KMS-11 (cell line): ENCODE measurements around the gene NUP188.

Source experiments
- H2AFZ ChIP-seq: fragments of 200-600 bp; sonication (generic); 2 replicates; pipeline ENCODE4 v1.6.1; 2016; ENCODE audit warnings: antibody characterized with exemption, mixed run types, low read depth
- H3K27ac ChIP-seq: fragments of 200-600 bp; sonication (generic); 2 replicates; pipeline ENCODE4 v1.6.1; 2016; ENCODE audit warnings: mild to moderate bottlenecking, mixed run types
- H3K27me3 ChIP-seq: fragments of 200-600 bp; sonication (generic); 2 replicates; pipeline ENCODE4 v1.6.1; 2017; ENCODE audit warnings: mild to moderate bottlenecking, low read depth, mixed run types, moderate library complexity; ENCODE audit not compliant: insufficient read depth
- H3K36me3 ChIP-seq: fragments of 200-600 bp; sonication (generic); 2 replicates; pipeline ENCODE4 v1.6.1; 2017; ENCODE audit warnings: mild to moderate bottlenecking, mixed run types; ENCODE audit not compliant: insufficient read depth
- H3K4me1 ChIP-seq: fragments of 200-600 bp; sonication (generic); 2 replicates; pipeline ENCODE4 v1.6.1; 2016; ENCODE audit warnings: mild to moderate bottlenecking, low read depth, mixed run types; ENCODE audit not compliant: poor library complexity, severe bottlenecking
- H3K4me2 ChIP-seq: fragments of 200-600 bp; sonication (generic); 2 replicates; pipeline ENCODE4 v1.7.0; 2016; ENCODE audit warnings: mild to moderate bottlenecking, mixed run types
- H3K4me3 ChIP-seq: fragments of 200-600 bp; sonication (generic); IDR thresholded peaks from 2 replicates; pipeline ENCODE4 v1.6.1; 2017; ENCODE audit warnings: low read depth, low read length, mixed read lengths; ENCODE audit not compliant: insufficient read depth
- H3K79me2 ChIP-seq: fragments of 200-600 bp; sonication (generic); 2 replicates; pipeline ENCODE4 v1.6.1; 2016; ENCODE audit warnings: low read depth, mixed run types; ENCODE audit not compliant: insufficient read depth
- H3K9ac ChIP-seq: fragments of 200-600 bp; sonication (generic); 2 replicates; pipeline ENCODE4 v1.6.1; 2016; ENCODE audit warnings: mild to moderate bottlenecking, mixed run types
- H4K20me1 ChIP-seq: fragments of 200-600 bp; sonication (generic); 2 replicates; pipeline ENCODE4 v1.6.1; 2016; ENCODE audit warnings: mild to moderate bottlenecking, mixed run types; ENCODE audit not compliant: insufficient read depth
- CTCF ChIP-seq: fragments of 200-600 bp; sonication (generic); conservative IDR thresholded peaks from 2 replicates; pipeline ENCODE4 v1.6.1; 2017; ENCODE audit warnings: low read depth, mild to moderate bottlenecking, antibody characterized with exemption, low read length, moderate library complexity, mixed read lengths

Gene NUP188

GRCh38 chr9:129013674-129014073 lies 66.2 kb downstream of the NUP188 start:
- Histone ChIP-seq H3K27me3 (no peaks in the 10 kb centered on the region), H3K36me3 (0 out of 2 replicates have a peak, but pooled peaks cover 3% of the 10 kb centered on the region), H3K4me2 (no peak overlapping the region), H3K79me2 (no peaks in the 10 kb centered on the region), H3K27ac (no peak overlapping the region), H3K9ac (no peak overlapping the region), H2AFZ (no peak overlapping the region), H3K4me3 (no peak overlapping the region), H4K20me1 (no peaks in the 10 kb centered on the region), H3K4me1 (no peaks in the 10 kb centered on the region)
- no peak for TF ChIP-seq CTCF

GRCh38 chr9:129014124-129014523 lies 66.6 kb downstream of the NUP188 start:
- no peak for TF ChIP-seq CTCF
- H3K27ac ChIP-seq = no peak overlapping the region
- H4K20me1 ChIP-seq = no peaks in the 10 kb centered on the region
- H3K36me3 ChIP-seq = 0 out of 2 replicates have a peak, but pooled peaks cover 3% of the 10 kb centered on the region
- no peaks in the 10 kb centered on the region for H3K27me3 ChIP-seq
- no peaks in the 10 kb centered on the region; the same call in 1 of the 2 replicates for H3K79me2 ChIP-seq
- H2AFZ ChIP-seq = no peak overlapping the region
- no peak overlapping the region for H3K4me2 ChIP-seq
- no peaks in the 10 kb centered on the region for H3K4me1 ChIP-seq
- H3K4me3 ChIP-seq = no peak overlapping the region
- H3K9ac ChIP-seq = no peak overlapping the region

DNA sequence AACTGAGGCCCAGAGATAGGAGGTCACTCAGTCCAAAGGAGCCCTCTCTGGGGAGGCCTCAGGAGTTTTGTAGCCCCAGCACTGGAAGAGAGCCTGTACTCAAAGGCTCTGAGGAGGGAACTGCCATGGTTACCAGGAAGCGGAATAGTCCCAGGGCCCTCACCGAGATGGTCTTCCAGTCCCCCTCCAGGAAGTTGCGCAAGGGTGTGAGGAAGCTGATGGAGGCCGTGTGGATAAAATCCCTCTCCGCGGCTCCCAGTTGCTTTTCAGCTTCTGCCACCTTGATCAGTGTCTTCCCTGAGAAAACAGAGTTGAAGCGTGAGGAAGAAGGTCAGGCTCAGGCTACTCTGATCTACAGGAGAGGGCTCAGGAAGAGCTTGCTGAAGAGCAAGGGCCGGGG lies 67.1 kb downstream of the NUP188 start:
- TF ChIP-seq CTCF = no peak
- Histone ChIP-seq H3K27me3 (no peaks in the 10 kb centered on the region), H3K27ac (no peak overlapping the region), H3K4me2 (no peak overlapping the region), H3K9ac (no peak overlapping the region), H3K4me3 (no peak overlapping the region), H3K36me3 (0 out of 2 replicates have a peak, but pooled peaks cover 3% of the 10 kb centered on the region), H2AFZ (no peak overlapping the region), H3K4me1 (peaks cover under 1% of the 10 kb centered on the region), H3K79me2 (no peaks in the 10 kb centered on the region; the same call in 1 of the 2 replicates), H4K20me1 (no peaks in the 10 kb centered on the region)

- Histone ChIP-seq H3K36me3 (0 out of 2 replicates have a peak, but pooled peaks cover 3% of the 10 kb centered on the region), H3K27me3 (no peaks in the 10 kb centered on the region), H3K4me3 (no peak overlapping the region), H3K9ac (peak overlapping the region; percentile 27; the same call in 1 of the 2 replicates), H3K4me2 (peak overlapping the region; percentile 46), H2AFZ (peak overlapping the region; percentile 7; the same call in 1 of the 2 replicates), H3K4me1 (peaks cover 54% of the 10 kb centered on the region), H3K27ac (peak overlapping the region; percentile 81), H3K79me2 (peaks cover 38% of the 10 kb centered on the region), H4K20me1 (no peaks in the 10 kb centered on the region)
- TF ChIP-seq CTCF = no peak
Measured at GRCh38 chr9:129021091-129021490, 73.6 kb downstream of the NUP188 start.
